ENCODE measurements around the gene RSRC1. TPM values are rescaled to one million over a fixed set of nuclear protein-coding genes. Genes with fewer than 3 reads are reported as not detected.

Gene RSRC1
- total and polyA plus RNA-seq, 7 donors: 14.9 to 60.7 (median 41.0) TPM

GRCh38 chr3:158572766-158573060 is 462.8 kb downstream of the RSRC1 start:
- Histone ChIP-seq H3K4me1 (peaks cover 0 to 20% (median 11%) of the 10 kb centered on the region in 4 donors), H3K9me3 (no peaks in the 10 kb centered on the region), H3K27me3 (no peaks in the 10 kb centered on the region), H3K27ac (no peak overlapping the region), H3K36me3 (no peaks in the 10 kb centered on the region), H3K4me3 (no peak overlapping the region)
- 95 to 96% methylated on average over 8 of the region's 8 CpGs for WGBS, 2 donors
- intact Hi-C loops (cut with DNase I): loop anchor here (10.0 kb wide), 2 partner anchors 72 to 232 kb away; partner anchors contain the start of genes GFM1 and MFSD1
- TF ChIP-seq POLR2AphosphoS5 (IDR thresholded peaks at IDR 0.05) (no peak), CTCF (IDR thresholded peaks at IDR 0.05) (no peak), POLR2A (IDR thresholded peaks at IDR 0.05) (no peak), EP300 (IDR thresholded peaks at IDR 0.05) (no peak)
- no peak for DNase-seq

GRCh38 chr3:158573714-158574113 is 463.8 kb downstream of the RSRC1 start:
- WGBS, 2 donors: 91 to 94% methylated on average over 7 of the region's 7 CpGs
- no peak overlapping the region for H3K4me3 ChIP-seq

GRCh38 chr3:158574646-158575045 is 464.8 kb downstream of the RSRC1 start:
- Histone ChIP-seq H3K4me3 (no peak overlapping the region), H3K9me3 (no peaks in the 10 kb centered on the region), H3K4me1 (peaks cover 0 to 20% (median 11%) of the 10 kb centered on the region in 4 donors), H3K27me3 (no peaks in the 10 kb centered on the region), H3K36me3 (no peaks in the 10 kb centered on the region), H3K27ac (no peak overlapping the region)
- WGBS, 2 donors: 43 to 71% methylated on average over 1 of the region's 1 CpG
- DNase-seq: no peak
- intact Hi-C loops (cut with DNase I): loop anchor here (10.0 kb wide), 2 partner anchors 70 to 230 kb away; partner anchors contain the start of genes GFM1 and MFSD1
- TF ChIP-seq POLR2AphosphoS5 (IDR thresholded peaks at IDR 0.05): no peak
- TF ChIP-seq EP300 (IDR thresholded peaks at IDR 0.05): no peak
- no peak for TF ChIP-seq CTCF (IDR thresholded peaks at IDR 0.05)
- TF ChIP-seq POLR2A (IDR thresholded peaks at IDR 0.05): no peak

More at GRCh38 chr3:158573714-158574113, 463.8 kb downstream of the RSRC1 start:
- TF ChIP-seq POLR2AphosphoS5 (IDR thresholded peaks at IDR 0.05) (no peak), EP300 (IDR thresholded peaks at IDR 0.05) (no peak), POLR2A (IDR thresholded peaks at IDR 0.05) (no peak), CTCF (IDR thresholded peaks at IDR 0.05) (no peak)
- Histone ChIP-seq H3K27me3 (no peaks in the 10 kb centered on the region), H3K9me3 (no peaks in the 10 kb centered on the region), H3K27ac (no peak overlapping the region), H3K4me1 (peaks cover 0 to 20% (median 11%) of the 10 kb centered on the region in 4 donors), H3K36me3 (no peaks in the 10 kb centered on the region)
- DNase-seq: no peak
- intact Hi-C loops (cut with DNase I): loop anchor here (10.0 kb wide), 2 partner anchors 71 to 231 kb away; partner anchors contain the start of genes GFM1 and MFSD1

GRCh38 chr3:158590223-158590622 is 480.3 kb downstream of the RSRC1 start:
- Histone ChIP-seq H3K36me3 (no peaks in the 10 kb centered on the region), H3K27me3 (no peaks in the 10 kb centered on the region), H3K4me3 (no peak overlapping the region), H3K9me3 (no peaks in the 10 kb centered on the region), H3K4me1 (no peaks in the 10 kb centered on the region), H3K27ac (no peak overlapping the region)
- no peak for DNase-seq
- TF ChIP-seq CTCF (IDR thresholded peaks at IDR 0.05) (no peak), POLR2A (IDR thresholded peaks at IDR 0.05) (no peak), EP300 (IDR thresholded peaks at IDR 0.05) (no peak), POLR2AphosphoS5 (IDR thresholded peaks at IDR 0.05) (no peak)
- intact Hi-C loops (cut with DNase I): no loop called here

Other genes with a start within 250 kb of the RSRC1 start
- 1 to 10 TPM in 1 of 4 donors, under 1 TPM in 1, not detected in 2; 0.95 to 1.4 TPM for gene SHOX2, start 3.7 kb upstream of the RSRC1 start, total RNA-seq
- under 1 TPM in 2 of 3 donors, not detected in 1; under 0.01 to 0.07 TPM for gene SHOX2, start 3.7 kb upstream of the RSRC1 start, polyA plus RNA-seq

Data from sigmoid colon (tissue), 7 donors.